Activated B cell treated with CpG ODN at 0.5 μM for 24 hours (primary cell): ENCODE results near the gene CSPG4. TPM values are rescaled to one million over a fixed set of nuclear protein-coding genes. Genes with fewer than 3 reads are reported as not detected.
"Not testable (repeated sequence)": the region's sequence is repeated elsewhere in the genome, so short reads cannot be mapped to it uniquely, and the experiment has no call there.

Experiments used
- ATAC-seq: fragments of 200-7000 bp; cut with Tn5 transposase; one replicate; pipeline ENCODE4 v1.10.0; 2021; ENCODE audit warnings: low read depth, mild to moderate bottlenecking, moderate library complexity
- CTCF ChIA-PET: fragments of 350-600 bp; sonication (Branson Sonifier 250); formaldehyde crosslinking; loops from one replicate; lab custom pipeline; 2021; ENCODE audit warnings: antibody characterized with exemption; lab: Charles Lee
- POLR2A ChIA-PET: fragments of 350-600 bp; sonication (Branson Sonifier 250); formaldehyde crosslinking; loops from one replicate; lab custom pipeline; 2021; ENCODE audit warnings: antibody characterized with exemption; lab: Charles Lee
- DNase-seq: peaks from one replicate; pipeline ENCODE4 v3.0.0; 2022
- H3K27ac Mint-ChIP-seq: one replicate; pipeline ENCODE4 v1.8.0; 2020; ENCODE audit warnings: mixed read lengths
- H3K27me3 Mint-ChIP-seq: one replicate; pipeline ENCODE4 v1.8.0; 2021; ENCODE audit warnings: mixed read lengths
- H3K36me3 Mint-ChIP-seq: one replicate; pipeline ENCODE4 v1.8.0; 2021; ENCODE audit warnings: low read depth, mixed read lengths
- H3K4me1 Mint-ChIP-seq: one replicate; pipeline ENCODE4 v1.8.0; 2021; ENCODE audit warnings: mixed read lengths
- H3K4me3 Mint-ChIP-seq: one replicate; pipeline ENCODE4 v1.8.0; 2020; ENCODE audit warnings: mild to moderate bottlenecking, mixed read lengths
- H3K9me3 Mint-ChIP-seq: one replicate; pipeline ENCODE4 v1.8.0; 2020; ENCODE audit warnings: mixed read lengths
- intact Hi-C: fragments of 100-400 bp; cut with micrococcal nuclease; formaldehyde crosslinking; loops from one replicate; pipeline ENCODE4 v1.15.1; 2024
- total RNA-seq: library from RNA; stranded (reverse); gene quantifications from 2 replicates; pipeline ENCODE4 v1.2.3, GENCODE V29; 2022
- TF ChIP-seq, protein P1 (sequence below): fragments of 200-600 bp; IDR thresholded peaks from one replicate; pipeline ENCODE4 v1.8.0; 2022; ENCODE audit warnings: antibody characterized with exemption, mild to moderate bottlenecking

Gene CSPG4
- total RNA-seq, 1 donor from 2014 or later: not detected

DNA sequence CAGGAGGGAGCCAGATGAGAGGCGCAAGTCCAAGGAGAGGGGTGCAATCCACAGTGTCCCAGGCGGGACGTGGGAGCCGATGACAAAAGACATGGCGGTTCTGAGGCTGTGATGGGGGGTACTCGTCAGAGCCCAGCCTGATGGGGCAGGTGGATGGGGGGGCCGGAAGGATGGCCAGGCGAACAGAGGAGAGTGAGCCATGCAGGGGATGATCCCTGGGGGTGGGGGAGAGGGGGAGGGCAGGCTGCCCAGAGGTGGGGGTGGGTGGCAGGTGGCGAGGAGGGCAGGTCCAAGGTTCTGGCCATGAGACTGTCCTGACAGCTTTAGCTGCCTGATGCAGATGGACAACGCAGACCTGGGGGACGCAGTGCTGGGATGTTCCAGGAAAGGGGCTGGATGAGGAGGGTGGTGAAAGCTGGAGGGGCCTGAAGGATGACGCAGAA is 8.9 kb upstream of the CSPG4 start:
- H3K4me3 Mint-ChIP-seq: no peak overlapping the region
- intact Hi-C loops: no loop called here
- ATAC-seq (no peak), DNase-seq (no peak)
- POLR2A ChIA-PET: no interaction called here
- H3K27me3 Mint-ChIP-seq: peaks cover 10% of the 10 kb centered on the region
- TF ChIP-seq, protein P1, sequence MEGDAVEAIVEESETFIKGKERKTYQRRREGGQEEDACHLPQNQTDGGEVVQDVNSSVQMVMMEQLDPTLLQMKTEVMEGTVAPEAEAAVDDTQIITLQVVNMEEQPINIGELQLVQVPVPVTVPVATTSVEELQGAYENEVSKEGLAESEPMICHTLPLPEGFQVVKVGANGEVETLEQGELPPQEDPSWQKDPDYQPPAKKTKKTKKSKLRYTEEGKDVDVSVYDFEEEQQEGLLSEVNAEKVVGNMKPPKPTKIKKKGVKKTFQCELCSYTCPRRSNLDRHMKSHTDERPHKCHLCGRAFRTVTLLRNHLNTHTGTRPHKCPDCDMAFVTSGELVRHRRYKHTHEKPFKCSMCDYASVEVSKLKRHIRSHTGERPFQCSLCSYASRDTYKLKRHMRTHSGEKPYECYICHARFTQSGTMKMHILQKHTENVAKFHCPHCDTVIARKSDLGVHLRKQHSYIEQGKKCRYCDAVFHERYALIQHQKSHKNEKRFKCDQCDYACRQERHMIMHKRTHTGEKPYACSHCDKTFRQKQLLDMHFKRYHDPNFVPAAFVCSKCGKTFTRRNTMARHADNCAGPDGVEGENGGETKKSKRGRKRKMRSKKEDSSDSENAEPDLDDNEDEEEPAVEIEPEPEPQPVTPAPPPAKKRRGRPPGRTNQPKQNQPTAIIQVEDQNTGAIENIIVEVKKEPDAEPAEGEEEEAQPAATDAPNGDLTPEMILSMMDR: no peak
- no peak overlapping the region for H3K27ac Mint-ChIP-seq
- no peaks in the 10 kb centered on the region for H3K36me3 Mint-ChIP-seq
- no peaks in the 10 kb centered on the region for H3K9me3 Mint-ChIP-seq
- H3K4me1 Mint-ChIP-seq: peaks cover 14% of the 10 kb centered on the region
- CTCF ChIA-PET: no interaction called here

DNA sequence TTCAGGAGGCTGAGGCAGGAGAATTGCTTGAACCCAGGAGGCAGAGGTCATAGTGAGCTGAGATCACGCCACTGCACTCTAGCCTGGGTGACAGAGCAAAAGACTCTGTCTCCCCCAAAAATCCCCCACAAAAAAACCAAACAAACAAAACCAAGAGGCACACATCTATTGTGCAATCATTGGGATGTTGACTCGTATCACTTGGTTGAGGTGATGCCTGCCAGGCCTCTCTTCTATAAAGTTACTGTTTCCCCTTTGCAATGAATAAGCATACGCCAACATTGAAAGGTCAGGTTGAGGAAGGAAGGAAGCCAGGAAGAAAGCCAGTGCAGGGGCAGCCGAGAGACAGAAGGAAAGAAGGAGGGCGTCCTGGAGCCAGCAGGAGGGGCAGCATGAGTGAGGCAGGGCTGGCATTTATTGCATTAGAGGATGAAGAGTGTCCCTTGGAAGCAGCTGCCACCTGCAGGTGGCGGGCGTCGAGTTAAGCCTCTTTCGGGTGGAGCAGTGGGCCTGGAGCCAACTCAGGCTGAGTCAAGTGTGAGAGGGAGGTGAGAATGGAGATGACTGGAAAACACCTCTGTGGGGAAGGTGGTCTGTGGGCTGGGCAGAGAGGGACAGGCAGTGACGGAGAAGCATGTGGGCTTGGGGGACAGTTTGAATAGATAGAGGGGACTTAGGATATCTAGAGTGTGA is 8.3 kb upstream of the CSPG4 start:
- H3K9me3 Mint-ChIP-seq: no peaks in the 10 kb centered on the region
- TF ChIP-seq, protein P1: no peak
- ATAC-seq (peak; percentile 51), DNase-seq (no peak)
- peaks cover 14% of the 10 kb centered on the region for H3K4me1 Mint-ChIP-seq
- intact Hi-C loops: no loop called here
- peaks cover 10% of the 10 kb centered on the region for H3K27me3 Mint-ChIP-seq
- ChIA-PET CTCF (no interaction called here), POLR2A (no interaction called here)
- no peaks in the 10 kb centered on the region for H3K36me3 Mint-ChIP-seq
- no peak overlapping the region for H3K4me3 Mint-ChIP-seq
- H3K27ac Mint-ChIP-seq: no peak overlapping the region

DNA sequence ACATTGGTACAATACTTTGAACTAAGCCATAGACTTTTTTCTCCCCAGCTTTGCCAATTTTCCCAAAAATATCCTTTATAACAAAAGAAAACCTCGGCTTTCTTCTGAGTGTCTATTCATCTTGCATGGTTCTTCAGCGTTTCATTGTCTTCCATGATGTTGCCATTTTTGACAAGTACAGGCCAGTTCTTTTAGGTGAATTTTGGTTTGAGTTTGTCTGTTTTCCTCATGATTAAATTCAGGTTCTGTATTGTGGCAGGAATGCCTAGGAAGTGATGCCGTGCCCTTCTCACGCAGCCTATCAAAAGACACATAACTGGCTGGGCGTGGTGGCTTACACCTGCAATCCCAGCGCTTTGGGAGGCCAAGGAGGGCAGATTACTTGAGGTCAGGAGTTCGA is 7.6 kb upstream of the CSPG4 start:
- Mint-ChIP-seq H3K4me1 (peaks cover 14% of the 10 kb centered on the region), H3K9me3 (no peaks in the 10 kb centered on the region), H3K36me3 (no peaks in the 10 kb centered on the region), H3K27me3 (peaks cover 10% of the 10 kb centered on the region), H3K4me3 (no peak overlapping the region), H3K27ac (no peak overlapping the region)
- TF ChIP-seq, protein P1: no peak
- ChIA-PET CTCF (interaction anchor here (1.1 kb wide), 1 partner anchor 8 kb away, joined by 3 read pairs; no protein-coding TSS in a partner anchor), POLR2A (no interaction called here)
- intact Hi-C loops: no loop called here
- DNase-seq (no peak), ATAC-seq (no peak)

DNA sequence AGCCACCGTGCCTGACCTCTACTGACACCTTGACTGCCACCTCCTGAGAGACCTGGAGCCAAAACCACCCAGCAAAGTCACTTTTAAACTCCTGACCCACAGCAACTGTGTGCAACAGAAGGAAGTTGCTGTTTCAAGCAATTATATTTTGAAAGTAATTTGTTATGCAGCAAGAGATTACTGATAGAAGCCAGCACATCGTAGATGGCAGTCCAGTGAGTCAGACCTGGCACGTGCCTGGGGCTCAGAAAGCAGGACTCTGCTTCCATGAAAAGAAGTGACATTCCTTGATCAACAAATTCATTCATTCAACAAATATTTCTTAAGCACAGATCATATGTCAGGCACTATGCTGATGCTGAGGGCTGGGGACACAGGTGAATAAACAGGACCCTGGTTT is 5.7 kb upstream of the CSPG4 start:
- TF ChIP-seq, protein P1: no peak
- intact Hi-C loops: no loop called here
- Mint-ChIP-seq H3K36me3 (no peaks in the 10 kb centered on the region), H3K9me3 (no peaks in the 10 kb centered on the region), H3K27me3 (peaks cover 18% of the 10 kb centered on the region), H3K4me1 (peaks cover 7% of the 10 kb centered on the region), H3K4me3 (no peak overlapping the region), H3K27ac (no peak overlapping the region)
- ChIA-PET CTCF (no interaction called here), POLR2A (no interaction called here)
- no peak for DNase-seq
- ATAC-seq: no peak

DNA sequence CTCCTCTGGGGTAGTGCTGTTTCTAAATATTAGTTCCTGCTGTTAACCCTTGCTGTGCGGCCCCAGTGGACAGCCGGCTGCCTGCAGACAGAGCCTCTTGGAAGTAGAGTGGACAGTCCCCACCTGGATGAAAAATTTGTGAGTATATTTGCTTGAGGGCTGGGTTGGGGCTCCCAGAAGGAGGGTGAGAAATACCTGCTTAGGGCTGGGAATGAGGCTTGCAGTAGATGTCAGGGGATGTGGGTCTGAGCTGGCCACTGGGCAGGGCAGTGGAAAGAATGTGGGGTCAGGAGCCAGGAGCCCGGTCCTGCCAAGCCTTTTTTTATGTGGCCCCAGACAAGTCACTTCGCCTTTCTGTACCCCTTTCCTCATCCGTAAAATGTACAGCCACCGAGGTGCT is 4.4 kb upstream of the CSPG4 start:
- DNase-seq, POLR2A ChIA-PET, H3K9me3 Mint-ChIP-seq, H3K27ac Mint-ChIP-seq, ATAC-seq, H3K36me3 Mint-ChIP-seq, CTCF ChIA-PET, H3K4me1 Mint-ChIP-seq, H3K4me3 Mint-ChIP-seq, intact Hi-C loops: not testable (repeated sequence)
- H3K27me3 Mint-ChIP-seq: peaks cover 22% of the 10 kb centered on the region

DNA sequence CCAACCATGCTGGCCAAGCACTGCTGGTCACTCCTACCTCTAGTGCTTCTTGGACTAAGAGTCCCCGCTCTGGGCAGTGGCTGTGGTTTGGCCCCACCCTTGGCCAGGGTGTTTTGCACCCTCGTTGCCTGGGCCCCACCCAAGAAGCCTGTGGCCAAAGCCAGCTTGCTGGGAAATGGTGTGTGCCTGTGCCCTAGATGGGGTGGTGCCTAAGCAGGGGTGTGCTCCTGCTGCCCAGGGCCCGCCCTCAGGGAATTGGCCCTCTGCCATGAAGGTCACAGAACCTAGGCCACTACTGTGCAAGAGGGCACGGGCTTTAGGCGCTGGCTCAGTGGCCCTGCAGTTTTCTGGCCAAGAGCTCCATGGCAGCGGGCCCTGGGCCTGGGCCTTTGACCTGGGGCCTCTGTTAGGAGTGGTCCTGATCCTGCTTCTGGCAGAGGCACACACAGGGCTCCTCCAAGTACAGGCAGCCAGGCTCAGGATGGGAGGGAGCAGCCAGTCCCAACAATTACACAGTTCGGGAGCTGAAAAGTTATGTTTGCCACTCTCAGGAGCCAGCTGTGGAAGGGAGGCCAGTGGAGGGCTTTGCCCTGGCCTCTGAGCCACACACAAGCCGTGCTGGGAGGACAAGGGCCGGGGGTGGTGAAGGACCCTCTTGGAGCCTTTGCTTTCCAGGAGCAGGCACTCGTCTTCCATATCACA is 3.8 kb upstream of the CSPG4 start:
- DNase-seq, H3K9me3 Mint-ChIP-seq, ATAC-seq, H3K4me1 Mint-ChIP-seq, H3K4me3 Mint-ChIP-seq, CTCF ChIA-PET, H3K36me3 Mint-ChIP-seq, H3K27ac Mint-ChIP-seq, POLR2A ChIA-PET, intact Hi-C loops: not testable (repeated sequence)
- H3K27me3 Mint-ChIP-seq: peaks cover 22% of the 10 kb centered on the region

DNA sequence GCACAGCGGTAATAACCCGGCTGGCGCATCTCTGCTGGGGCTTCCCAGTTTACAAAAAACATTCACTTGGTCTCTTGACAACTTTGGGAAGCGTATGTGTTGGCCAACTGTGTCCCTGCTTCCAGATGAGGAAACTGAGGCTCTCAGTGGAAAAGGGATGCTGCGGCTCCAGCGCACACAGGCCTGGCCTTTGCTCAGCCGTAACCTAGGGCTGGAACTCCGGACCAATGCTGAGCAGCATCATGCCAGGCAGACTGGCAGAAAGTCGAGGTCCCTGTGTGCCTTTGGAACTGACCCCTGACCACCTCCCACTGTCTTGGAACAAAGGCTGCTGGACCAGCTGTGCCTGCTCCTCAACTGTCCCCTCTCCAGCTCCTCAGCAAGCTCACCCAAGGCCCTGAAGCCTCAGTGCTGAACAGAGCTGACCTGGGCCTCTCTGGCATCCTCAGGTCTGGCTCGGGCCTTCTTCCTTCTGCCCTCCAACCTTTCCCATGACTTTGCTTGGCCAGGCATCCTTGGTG is 2.7 kb upstream of the CSPG4 start:
- POLR2A ChIA-PET: interaction anchor here (0.6 kb wide), 1 partner anchor 76 kb away, joined by 3 read pairs; the partner anchor contains the start of gene IMP3
- H3K4me3 Mint-ChIP-seq, H3K27ac Mint-ChIP-seq, CTCF ChIA-PET, H3K9me3 Mint-ChIP-seq, DNase-seq, H3K4me1 Mint-ChIP-seq, intact Hi-C loops, ATAC-seq, H3K36me3 Mint-ChIP-seq: not testable (repeated sequence)
- H3K27me3 Mint-ChIP-seq: peaks cover 15% of the 10 kb centered on the region
